K562 (cell line): ENCODE data around the gene POU2F3.

Source experiments
- CREM ChIP-seq: IDR thresholded peaks from 2 replicates; pipeline ENCODE4 v1.6.1; 2014; ENCODE audit warnings: antibody characterized with exemption, low read depth
- GABPA ChIP-seq: fragments of 200-800 bp; sonication (Bioruptor generic); conservative IDR thresholded peaks from 2 replicates; pipeline ENCODE4 v1.6.1; 2016; ENCODE audit warnings: low read depth, missing genetic modification characterization, missing compliant biosample characterization
- HCFC1 ChIP-seq: IDR thresholded peaks from 2 replicates; pipeline ENCODE4 v1.6.1; 2012; ENCODE audit warnings: low read depth, low read length, improper control_type of control experiment
- MCM5 ChIP-seq: fragments of 450-650 bp; IDR thresholded peaks from 2 replicates; pipeline ENCODE4 v1.6.1; 2016; ENCODE audit warnings: low read depth
- SNRNP70 ChIP-seq: fragments of 200-400 bp; formaldehyde crosslinking; optimal IDR thresholded peaks from 2 replicates; pipeline ENCODE3; 2017; ENCODE audit warnings: low read depth, low read length
- TF ChIP-seq, protein P1 (sequence below), 2 experiments: IDR thresholded peaks in 1 of 2; conservative IDR thresholded peaks in 1 of 2; 2 replicates each; pipeline ENCODE4 v1.6.1; 2016; ENCODE audit warnings: low read depth in 2 of 2, mild to moderate bottlenecking in 1 of 2, missing compliant biosample characterization in 1 of 2, missing genetic modification characterization in 1 of 2, moderate library complexity in 1 of 2
- TF ChIP-seq, protein P2 (sequence below), 3 experiments: IDR thresholded peaks in 2 of 3; conservative IDR thresholded peaks in 1 of 3; 2 replicates each; pipeline ENCODE4 v1.5.1; 2011 to 2012; ENCODE audit warnings: low read length in 3 of 3, mild to moderate bottlenecking in 3 of 3, control low read depth in 2 of 3, improper control_type of control experiment in 1 of 3, inconsistent platforms in 1 of 3, low read depth in 1 of 3, mixed read lengths in 1 of 3, moderate library complexity in 1 of 3; ENCODE audit not compliant: insufficient read depth in 2 of 3

DNA sequence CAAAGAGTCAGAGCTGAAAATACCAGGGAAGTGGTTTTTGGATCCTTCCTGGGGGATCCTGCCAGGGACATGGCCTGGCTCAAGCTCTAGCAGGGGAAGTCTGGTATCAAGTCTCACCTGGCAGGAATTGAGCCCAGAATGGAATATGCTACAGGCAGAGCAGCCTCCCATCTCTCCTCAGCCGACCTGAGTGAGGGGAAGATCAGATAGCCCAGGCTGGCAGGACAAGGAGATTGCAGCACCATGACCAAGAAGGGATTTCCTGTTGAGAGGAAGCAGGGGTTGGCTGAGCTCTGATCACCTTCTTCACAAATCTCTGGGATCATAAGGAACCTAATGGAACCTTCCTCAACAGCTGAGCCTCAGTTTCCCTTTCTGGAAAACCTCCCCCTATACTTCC, 16.1 kb upstream of the POU2F3 start:
- TF ChIP-seq, protein P1, sequence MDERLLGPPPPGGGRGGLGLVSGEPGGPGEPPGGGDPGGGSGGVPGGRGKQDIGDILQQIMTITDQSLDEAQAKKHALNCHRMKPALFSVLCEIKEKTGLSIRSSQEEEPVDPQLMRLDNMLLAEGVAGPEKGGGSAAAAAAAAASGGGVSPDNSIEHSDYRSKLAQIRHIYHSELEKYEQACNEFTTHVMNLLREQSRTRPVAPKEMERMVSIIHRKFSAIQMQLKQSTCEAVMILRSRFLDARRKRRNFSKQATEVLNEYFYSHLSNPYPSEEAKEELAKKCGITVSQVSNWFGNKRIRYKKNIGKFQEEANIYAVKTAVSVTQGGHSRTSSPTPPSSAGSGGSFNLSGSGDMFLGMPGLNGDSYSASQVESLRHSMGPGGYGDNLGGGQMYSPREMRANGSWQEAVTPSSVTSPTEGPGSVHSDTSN (CRISPR knock-in tag; IDR thresholded peaks at IDR 0.05; ENCODE audit: low read depth), result no peak
- TF ChIP-seq, protein P1 (tag; conservative IDR thresholded peaks at IDR 0.05; ENCODE audit: low read depth), result no peak
- TF ChIP-seq, protein P2, sequence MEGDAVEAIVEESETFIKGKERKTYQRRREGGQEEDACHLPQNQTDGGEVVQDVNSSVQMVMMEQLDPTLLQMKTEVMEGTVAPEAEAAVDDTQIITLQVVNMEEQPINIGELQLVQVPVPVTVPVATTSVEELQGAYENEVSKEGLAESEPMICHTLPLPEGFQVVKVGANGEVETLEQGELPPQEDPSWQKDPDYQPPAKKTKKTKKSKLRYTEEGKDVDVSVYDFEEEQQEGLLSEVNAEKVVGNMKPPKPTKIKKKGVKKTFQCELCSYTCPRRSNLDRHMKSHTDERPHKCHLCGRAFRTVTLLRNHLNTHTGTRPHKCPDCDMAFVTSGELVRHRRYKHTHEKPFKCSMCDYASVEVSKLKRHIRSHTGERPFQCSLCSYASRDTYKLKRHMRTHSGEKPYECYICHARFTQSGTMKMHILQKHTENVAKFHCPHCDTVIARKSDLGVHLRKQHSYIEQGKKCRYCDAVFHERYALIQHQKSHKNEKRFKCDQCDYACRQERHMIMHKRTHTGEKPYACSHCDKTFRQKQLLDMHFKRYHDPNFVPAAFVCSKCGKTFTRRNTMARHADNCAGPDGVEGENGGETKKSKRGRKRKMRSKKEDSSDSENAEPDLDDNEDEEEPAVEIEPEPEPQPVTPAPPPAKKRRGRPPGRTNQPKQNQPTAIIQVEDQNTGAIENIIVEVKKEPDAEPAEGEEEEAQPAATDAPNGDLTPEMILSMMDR (IDR thresholded peaks at IDR 0.05 in 2 of 3, conservative IDR thresholded peaks at IDR 0.05 in 1 of 3; ENCODE audit: insufficient read depth in 2 of 3, low read depth in 1 of 3, low read length in 3 of 3), result no peak
- TF ChIP-seq MCM5 (no peak), CREM (no peak), GABPA (tag) (no peak), SNRNP70 (no peak), HCFC1 (no peak)
